Measurements from ENCODE around the gene RAB12. TPM values are rescaled to one million over a fixed set of nuclear protein-coding genes. Genes with fewer than 3 reads are reported as not detected.

Gene RAB12
- total RNA-seq, 1 experiment from 2014 or later, result 32.7 TPM

DNA sequence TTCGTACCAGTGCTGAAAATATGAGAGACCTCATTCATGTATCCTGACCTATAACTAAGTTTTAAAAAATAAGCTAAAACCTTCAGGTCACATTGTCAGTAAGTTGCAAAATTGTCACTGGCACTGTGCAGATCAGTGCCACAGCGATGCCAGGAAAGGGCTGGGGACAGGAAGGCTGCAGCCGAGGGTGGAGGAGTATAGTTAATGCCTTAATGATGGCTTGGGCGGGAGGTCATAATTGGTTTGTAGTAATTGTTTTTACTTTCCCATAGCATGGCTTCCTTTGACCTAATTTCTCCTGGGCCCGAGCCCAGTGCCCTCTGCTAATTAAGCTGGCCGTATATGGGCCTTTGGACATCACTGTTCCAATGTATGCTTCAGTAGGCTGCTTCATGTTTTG is 47.2 kb upstream of the RAB12 start:
- ChIA-PET RAD21 (ENCODE audit: low non-redundant PET in 1 of 2, low total read pairs in 2 of 2, uncharacterized antibody in 2 of 2, unreplicated experiment in 2 of 2) (no interaction called here), POLR2A (no interaction called here), CTCF (no interaction called here)
- intact Hi-C loops (cut with micrococcal nuclease), result no loop called here
- Histone ChIP-seq H3K9ac (ENCODE audit: low read length) (no peak overlapping the region), H3K9me3 (ENCODE audit: control insufficient read depth in 1 of 2, insufficient read depth in 1 of 2, low read depth in 1 of 2, low read length in 2 of 2) (no peaks in the 10 kb centered on the region), H3K4me2 (ENCODE audit: low read length) (no peak overlapping the region), H3K27ac (ENCODE audit: low read depth, low read length) (no peak overlapping the region), H3K79me2 (ENCODE audit: insufficient read depth, low read length) (no peaks in the 10 kb centered on the region), H4K20me1 (ENCODE audit: insufficient read depth) (no peaks in the 10 kb centered on the region), H3K27me3 (ENCODE audit: insufficient read depth, low read length) (no peaks in the 10 kb centered on the region), H3K4me1 (ENCODE audit: control insufficient read depth in 1 of 2, insufficient read depth in 2 of 2, low read length in 2 of 2) (no peaks in the 10 kb centered on the region), H3K36me3 (ENCODE audit: control insufficient read depth in 1 of 2, insufficient read depth in 2 of 2, low read length in 2 of 2) (no peaks in the 10 kb centered on the region), H3K9me2 (ENCODE audit: insufficient read depth) (no peaks in the 10 kb centered on the region), H3K4me3 (replicated peaks in 1 of 2; ENCODE audit: low read depth in 1 of 2, low read length in 2 of 2) (no peak overlapping the region), H2AFZ (ENCODE audit: low read depth, low read length, poor library complexity, severe bottlenecking) (no peak overlapping the region)
- ATAC-seq (no peak), DNase-seq (ENCODE audit: low read depth, low spot score) (no peak)
- no peak for TF ChIP-seq YY1 (IDR thresholded peaks at IDR 0.05; ENCODE audit: extremely low read depth, insufficient replicate concordance, low read depth, low read length)
- TF ChIP-seq, protein P1, sequence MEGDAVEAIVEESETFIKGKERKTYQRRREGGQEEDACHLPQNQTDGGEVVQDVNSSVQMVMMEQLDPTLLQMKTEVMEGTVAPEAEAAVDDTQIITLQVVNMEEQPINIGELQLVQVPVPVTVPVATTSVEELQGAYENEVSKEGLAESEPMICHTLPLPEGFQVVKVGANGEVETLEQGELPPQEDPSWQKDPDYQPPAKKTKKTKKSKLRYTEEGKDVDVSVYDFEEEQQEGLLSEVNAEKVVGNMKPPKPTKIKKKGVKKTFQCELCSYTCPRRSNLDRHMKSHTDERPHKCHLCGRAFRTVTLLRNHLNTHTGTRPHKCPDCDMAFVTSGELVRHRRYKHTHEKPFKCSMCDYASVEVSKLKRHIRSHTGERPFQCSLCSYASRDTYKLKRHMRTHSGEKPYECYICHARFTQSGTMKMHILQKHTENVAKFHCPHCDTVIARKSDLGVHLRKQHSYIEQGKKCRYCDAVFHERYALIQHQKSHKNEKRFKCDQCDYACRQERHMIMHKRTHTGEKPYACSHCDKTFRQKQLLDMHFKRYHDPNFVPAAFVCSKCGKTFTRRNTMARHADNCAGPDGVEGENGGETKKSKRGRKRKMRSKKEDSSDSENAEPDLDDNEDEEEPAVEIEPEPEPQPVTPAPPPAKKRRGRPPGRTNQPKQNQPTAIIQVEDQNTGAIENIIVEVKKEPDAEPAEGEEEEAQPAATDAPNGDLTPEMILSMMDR (IDR thresholded peaks at IDR 0.05 in 2 of 3, conservative IDR thresholded peaks at IDR 0.05 in 1 of 3; ENCODE audit: borderline replicate concordance in 1 of 3, insufficient read depth in 1 of 3, low read depth in 2 of 3, low read length in 2 of 3), result no peak
- TF ChIP-seq TCF7L2 (IDR thresholded peaks at IDR 0.05; ENCODE audit: borderline replicate concordance, extremely low read depth, insufficient read depth, insufficient read length), result no peak
- no peak for TF ChIP-seq POLR2A (IDR thresholded peaks at IDR 0.05; ENCODE audit: borderline replicate concordance, extremely low read depth, insufficient read depth, insufficient read length)
- no peak for TF ChIP-seq SP1 (IDR thresholded peaks at IDR 0.05; ENCODE audit: low read depth)
- TF ChIP-seq ZNF274 (IDR thresholded peaks at IDR 0.05; ENCODE audit: low read depth, low read length), result no peak
- TF ChIP-seq POLR2AphosphoS5 (IDR thresholded peaks at IDR 0.05; ENCODE audit: low read depth, low read length), result no peak
- no peak for TF ChIP-seq CBX3 (IDR thresholded peaks at IDR 0.05; ENCODE audit: low read depth)
- TF ChIP-seq ELF1 (IDR thresholded peaks at IDR 0.05; ENCODE audit: borderline replicate concordance, low read depth), result no peak
- TF ChIP-seq ZFX (IDR thresholded peaks at IDR 0.05), result no peak
- TF ChIP-seq CEBPB (IDR thresholded peaks at IDR 0.05; ENCODE audit: low read depth), result no peak
- BruUV-seq (replicated peaks), result no TSS peak
